Keratinocyte (primary cell): Measurements from ENCODE around the gene KCNG1.

Experiments used
- EZH2 ChIP-seq: IDR thresholded peaks from one replicate; pipeline ENCODE4 v1.6.1; 2012; ENCODE audit warnings: inconsistent platforms, mild to moderate bottlenecking, low read length, moderate library complexity
- TF ChIP-seq, protein P1 (sequence below), 3 experiments: IDR thresholded peaks in 1 of 3; conservative IDR thresholded peaks in 1 of 3; optimal IDR thresholded peaks in 1 of 3; 2 replicates in 2 of 3; 3 replicates in 1 of 3; pipeline versions ENCODE3 to v1.5.1; 2011; ENCODE audit warnings: low read length in 3 of 3, mild to moderate bottlenecking in 3 of 3, moderate library complexity in 2 of 3, control low read depth in 1 of 3, inconsistent platforms in 1 of 3; ENCODE audit not compliant: insufficient read depth in 2 of 3; ENCODE audit errors: extremely low read depth in 1 of 3

DNA sequence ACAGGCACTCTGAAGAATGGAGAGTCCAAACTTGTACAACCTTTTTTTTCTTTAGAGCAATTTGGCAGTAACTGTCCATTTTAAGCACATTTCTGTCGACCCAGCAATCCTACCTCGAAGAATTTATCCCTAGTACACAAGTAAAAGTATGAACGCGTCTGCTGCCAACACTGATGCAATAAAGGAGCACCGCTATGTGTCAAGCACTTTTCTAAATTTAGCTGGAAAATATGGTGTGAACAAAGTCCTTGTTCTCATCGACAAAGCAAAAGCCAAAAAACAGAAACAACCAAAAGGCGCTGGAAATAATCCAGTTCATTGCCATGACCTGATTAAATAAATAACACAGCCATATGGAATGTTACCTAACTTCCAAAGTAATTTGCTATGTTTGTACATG is 65.6 kb downstream of the KCNG1 start:
- TF ChIP-seq, protein P1, sequence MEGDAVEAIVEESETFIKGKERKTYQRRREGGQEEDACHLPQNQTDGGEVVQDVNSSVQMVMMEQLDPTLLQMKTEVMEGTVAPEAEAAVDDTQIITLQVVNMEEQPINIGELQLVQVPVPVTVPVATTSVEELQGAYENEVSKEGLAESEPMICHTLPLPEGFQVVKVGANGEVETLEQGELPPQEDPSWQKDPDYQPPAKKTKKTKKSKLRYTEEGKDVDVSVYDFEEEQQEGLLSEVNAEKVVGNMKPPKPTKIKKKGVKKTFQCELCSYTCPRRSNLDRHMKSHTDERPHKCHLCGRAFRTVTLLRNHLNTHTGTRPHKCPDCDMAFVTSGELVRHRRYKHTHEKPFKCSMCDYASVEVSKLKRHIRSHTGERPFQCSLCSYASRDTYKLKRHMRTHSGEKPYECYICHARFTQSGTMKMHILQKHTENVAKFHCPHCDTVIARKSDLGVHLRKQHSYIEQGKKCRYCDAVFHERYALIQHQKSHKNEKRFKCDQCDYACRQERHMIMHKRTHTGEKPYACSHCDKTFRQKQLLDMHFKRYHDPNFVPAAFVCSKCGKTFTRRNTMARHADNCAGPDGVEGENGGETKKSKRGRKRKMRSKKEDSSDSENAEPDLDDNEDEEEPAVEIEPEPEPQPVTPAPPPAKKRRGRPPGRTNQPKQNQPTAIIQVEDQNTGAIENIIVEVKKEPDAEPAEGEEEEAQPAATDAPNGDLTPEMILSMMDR (optimal IDR thresholded peaks at IDR 0.05 in 1 of 3, IDR thresholded peaks at IDR 0.05 in 1 of 3, conservative IDR thresholded peaks at IDR 0.05 in 1 of 3; ENCODE audit: extremely low read depth in 1 of 3, insufficient read depth in 2 of 3, low read length in 3 of 3) = no peak
- no peak for TF ChIP-seq EZH2
